CD4-positive, alpha-beta T cell treated with Interleukin-2 at 100 ng/mL for 4 hours (primary cell): Measurements from ENCODE around the gene MRPL17.
"Not testable (repeated sequence)": the region's sequence is repeated elsewhere in the genome, so short reads cannot be mapped to it uniquely, and the experiment has no call there.

Experiments
- DNase-seq: peaks from one replicate; pipeline ENCODE4 v3.0.0-alpha.2; 2020; ENCODE audit warnings: low spot score

MRPL17 gene

GRCh38 chr11:6682936-6683861 is at the start of gene MRPL17:
Gene MRPL17 (minus strand): TSS chr11:6683340. CDS start chr11:6683296, 44 bp downstream.
- DNase-seq = peak; percentile 100

GRCh38 chr11:6727971-6728760 is 45.0 kb upstream of the MRPL17 start:
- no peak for DNase-seq

- no peak for DNase-seq
Observed at GRCh38 chr11:6725386-6725896, 42.3 kb upstream of the MRPL17 start.

- no peak for DNase-seq
Observed at GRCh38 chr11:6724013-6724412, 40.9 kb upstream of the MRPL17 start.

GRCh38 chr11:6721343-6721742 is 38.2 kb upstream of the MRPL17 start:
- DNase-seq = no peak

- DNase-seq = no peak
Observed at GRCh38 chr11:6719576-6719975, 36.4 kb upstream of the MRPL17 start.

- DNase-seq = no peak
Observed at GRCh38 chr11:6717426-6717825, 34.3 kb upstream of the MRPL17 start.

- peak; percentile 43 for DNase-seq
Observed at GRCh38 chr11:6711552-6711951, 28.4 kb upstream of the MRPL17 start.

- DNase-seq = no peak
Observed at GRCh38 chr11:6708876-6709275, 25.7 kb upstream of the MRPL17 start.

GRCh38 chr11:6705905-6706535 is 22.9 kb upstream of the MRPL17 start:
- peak; percentile 61 for DNase-seq

GRCh38 chr11:6703247-6704063 is 20.3 kb upstream of the MRPL17 start:
- peak; percentile 50 for DNase-seq

GRCh38 chr11:6701955-6702354 is 18.8 kb upstream of the MRPL17 start:
- DNase-seq = not testable (repeated sequence)

GRCh38 chr11:6695377-6695776 is 12.2 kb upstream of the MRPL17 start:
- peak; percentile 29 for DNase-seq

GRCh38 chr11:6694229-6694535 is 11.0 kb upstream of the MRPL17 start:
- no peak for DNase-seq

GRCh38 chr11:6693342-6694228 is 10.4 kb upstream of the MRPL17 start:
- peak; percentile 80 for DNase-seq

GRCh38 chr11:6692128-6692527 is 9.0 kb upstream of the MRPL17 start:
- no peak for DNase-seq

GRCh38 chr11:6690431-6691132 is 7.4 kb upstream of the MRPL17 start:
- not testable (repeated sequence) for DNase-seq

- DNase-seq = no peak
Observed at GRCh38 chr11:6687876-6688275, 4.7 kb upstream of the MRPL17 start.

- DNase-seq = no peak
Observed at GRCh38 chr11:6686006-6686405, 2.9 kb upstream of the MRPL17 start.

- DNase-seq = not testable (repeated sequence)
Observed at GRCh38 chr11:6684068-6684467, 928 bp upstream of the MRPL17 start.
